ENCODE measurements around the gene ADCY1. TPM values are rescaled to one million over a fixed set of nuclear protein-coding genes. Genes with fewer than 3 reads are reported as not detected.
A peak's percentile ranks its signal among the peaks of the same experiment; 100 is the strongest.

Gene ADCY1
- total RNA-seq, 4 donors from 2014 or later = 0.15 to 0.72 (median 0.26) TPM

GRCh38 chr7:45646207-45646821, 72.1 kb downstream of the ADCY1 start:
- TF ChIP-seq EP300 (IDR thresholded peaks at IDR 0.05) (no peak), POLR2A (IDR thresholded peaks at IDR 0.05) (no peak), POLR2AphosphoS5 (IDR thresholded peaks at IDR 0.05) (no peak), CTCF (IDR thresholded peaks at IDR 0.05) (no peak)
- Histone ChIP-seq H3K36me3 (no peaks in the 10 kb centered on the region), H3K27me3 (no peaks in the 10 kb centered on the region), H3K4me1 (no peaks in the 10 kb centered on the region), H3K27ac (no peak overlapping the region), H3K4me3 (no peak overlapping the region), H3K9me3 (no peaks in the 10 kb centered on the region)
- 92% methylated on average over 6 of the region's 6 CpGs for WGBS
- peak in 1 of 2 donors; percentile 72 for DNase-seq (ENCODE audit: low spot score in 2 of 2)

- Histone ChIP-seq H3K27me3 (no peaks in the 10 kb centered on the region), H3K4me3 (no peak overlapping the region), H3K4me1 (no peaks in the 10 kb centered on the region), H3K27ac (no peak overlapping the region), H3K36me3 (no peaks in the 10 kb centered on the region), H3K9me3 (no peaks in the 10 kb centered on the region)
- peak in 1 of 2 donors; percentile 58 for DNase-seq (ENCODE audit: low spot score in 2 of 2)
- TF ChIP-seq POLR2A (IDR thresholded peaks at IDR 0.05) = no peak
- TF ChIP-seq CTCF (IDR thresholded peaks at IDR 0.05) = no peak
- no peak for TF ChIP-seq EP300 (IDR thresholded peaks at IDR 0.05)
- no peak for TF ChIP-seq POLR2AphosphoS5 (IDR thresholded peaks at IDR 0.05)
- 76% methylated on average over 6 of the region's 12 CpGs for WGBS
These were observed 73.0 kb downstream of the ADCY1 start for GRCh38 chr7:45646996-45647825.

- no peaks in the 10 kb centered on the region for H3K36me3 ChIP-seq
- no peaks in the 10 kb centered on the region for H3K4me1 ChIP-seq
- no peak overlapping the region for H3K27ac ChIP-seq
- WGBS = 88% methylated on average over 13 of the region's 13 CpGs
- no peak for TF ChIP-seq POLR2A (IDR thresholded peaks at IDR 0.05)
- TF ChIP-seq EP300 (IDR thresholded peaks at IDR 0.05) = no peak
- TF ChIP-seq CTCF (IDR thresholded peaks at IDR 0.05) = no peak
- TF ChIP-seq POLR2AphosphoS5 (IDR thresholded peaks at IDR 0.05) = no peak
- H3K4me3 ChIP-seq = no peak overlapping the region
- H3K9me3 ChIP-seq = no peaks in the 10 kb centered on the region
- peak in 1 of 2 donors; percentile 70 for DNase-seq (ENCODE audit: low spot score in 2 of 2)
- no peaks in the 10 kb centered on the region for H3K27me3 ChIP-seq
These were observed 74.0 kb downstream of the ADCY1 start for GRCh38 chr7:45647967-45648670.

GRCh38 chr7:45648671-45648995, 74.5 kb downstream of the ADCY1 start:
- H3K27ac ChIP-seq = no peak overlapping the region
- H3K9me3 ChIP-seq = no peaks in the 10 kb centered on the region
- DNase-seq (ENCODE audit: low spot score in 2 of 2) = peak in 1 of 2 donors; percentile 48
- H3K4me1 ChIP-seq = no peaks in the 10 kb centered on the region
- TF ChIP-seq EP300 (IDR thresholded peaks at IDR 0.05) = no peak
- no peaks in the 10 kb centered on the region for H3K36me3 ChIP-seq
- H3K4me3 ChIP-seq = no peak overlapping the region
- 100% methylated on average over 2 of the region's 10 CpGs for WGBS
- no peaks in the 10 kb centered on the region for H3K27me3 ChIP-seq

GRCh38 chr7:45649560-45650346, 75.6 kb downstream of the ADCY1 start:
- Histone ChIP-seq H3K27ac (no peak overlapping the region), H3K4me1 (no peaks in the 10 kb centered on the region), H3K4me3 (no peak overlapping the region), H3K36me3 (no peaks in the 10 kb centered on the region), H3K27me3 (no peaks in the 10 kb centered on the region), H3K9me3 (no peaks in the 10 kb centered on the region)
- TF ChIP-seq CTCF (IDR thresholded peaks at IDR 0.05) (no peak), POLR2A (IDR thresholded peaks at IDR 0.05) (no peak), EP300 (IDR thresholded peaks at IDR 0.05) (no peak), POLR2AphosphoS5 (IDR thresholded peaks at IDR 0.05) (no peak)
- WGBS = 93% methylated on average over 10 of the region's 11 CpGs
- peak in 1 of 2 donors; percentile 53 for DNase-seq (ENCODE audit: low spot score in 2 of 2)

All from suprapubic skin (tissue), 4 donors.